GM21367 (cell line): ENCODE results near the gene WDR74.
"Not testable (repeated sequence)": the region's sequence is repeated elsewhere in the genome, so short reads cannot be mapped to it uniquely, and the experiment has no call there.

Source experiments
- ATAC-seq: cut with Tn5 transposase; IDR thresholded peaks from one replicate; pipeline ENCODE4 v1.9.1; 2021; ENCODE audit not compliant: unreplicated experiment

Gene WDR74

GRCh38 chr11:62860835-62861563 is 21.6 kb upstream of the WDR74 start:
- ATAC-seq: no peak

- ATAC-seq: not testable (repeated sequence)
Measured at GRCh38 chr11:62859281-62859703, 19.9 kb upstream of the WDR74 start.

GRCh38 chr11:62858201-62858600 is 18.8 kb upstream of the WDR74 start:
- ATAC-seq: no peak

GRCh38 chr11:62857541-62857982 is 18.2 kb upstream of the WDR74 start:
- ATAC-seq: no peak

- no peak for ATAC-seq
Measured at GRCh38 chr11:62856333-62856895, 17.0 kb upstream of the WDR74 start.

GRCh38 chr11:62855571-62856332 is 16.4 kb upstream of the WDR74 start:
- peak; percentile 69 for ATAC-seq

GRCh38 chr11:62854825-62855570 is 15.6 kb upstream of the WDR74 start:
- no peak for ATAC-seq

GRCh38 chr11:62854013-62854824 is 14.8 kb upstream of the WDR74 start:
- no peak for ATAC-seq

- no peak for ATAC-seq
Measured at GRCh38 chr11:62853279-62853965, 14.0 kb upstream of the WDR74 start.

- no peak for ATAC-seq
Measured at GRCh38 chr11:62852523-62853188, 13.3 kb upstream of the WDR74 start.

GRCh38 chr11:62851807-62852522 is 12.6 kb upstream of the WDR74 start:
- ATAC-seq: no peak

- no peak for ATAC-seq
Measured at GRCh38 chr11:62850911-62851806, 11.8 kb upstream of the WDR74 start.

- no peak for ATAC-seq
Measured at GRCh38 chr11:62847767-62848314, 8.5 kb upstream of the WDR74 start.

- ATAC-seq: no peak
Measured at GRCh38 chr11:62846177-62846576, 6.8 kb upstream of the WDR74 start.

- ATAC-seq: no peak
Measured at GRCh38 chr11:62844154-62844553, 4.8 kb upstream of the WDR74 start.

- no peak for ATAC-seq
Measured at GRCh38 chr11:62843466-62843865, 4.1 kb upstream of the WDR74 start.

- not testable (repeated sequence) for ATAC-seq
Measured at GRCh38 chr11:62842891-62843290, 3.5 kb upstream of the WDR74 start.
